Measurements from ENCODE around the gene SMIM29. TPM values are rescaled to one million over a fixed set of nuclear protein-coding genes. Genes with fewer than 3 reads are reported as not detected.

Gene SMIM29
- total RNA-seq, 1 experiment from 2014 or later = 5.4 TPM

DNA sequence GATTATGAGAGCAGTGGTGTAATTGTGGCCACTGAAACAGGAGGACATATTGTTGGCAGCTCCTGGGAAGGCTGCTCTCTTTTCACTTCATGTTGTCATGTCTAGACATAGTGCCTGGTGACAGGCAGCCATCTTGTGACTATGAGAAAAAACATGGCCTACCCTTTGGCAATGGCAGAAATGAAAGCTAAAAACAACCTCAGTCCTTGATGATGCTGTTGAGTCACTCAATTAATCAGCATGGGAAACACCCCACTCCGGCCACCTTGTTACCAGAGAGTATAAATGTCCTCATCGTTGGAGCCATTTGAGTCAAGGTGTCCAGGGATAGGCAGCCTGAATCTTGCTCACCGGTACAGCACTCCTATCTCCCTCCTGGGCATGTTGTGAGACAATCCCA is 43.3 kb downstream of the SMIM29 start:
- Mint-ChIP-seq H3K4me3 (no peak overlapping the region; a peak in 1 of 5 replicates), H3K27ac (peak overlapping the region in 1 of 3 experiments; percentile 57; a peak in 1 of 7 replicates), H3K36me3 (ENCODE audit: insufficient read depth in 1 of 3, low read depth in 3 of 3) (peaks cover 0 to 3% (median 2%) of the 10 kb centered on the region in 3 experiments; a peak in 2 of 7 replicates), H3K27me3 (ENCODE audit: low read depth) (peaks cover 2% of the 10 kb centered on the region), H3K9me3 (peaks cover 0 to 6% of the 10 kb centered on the region in 2 experiments; a peak in 1 of 5 replicates), H3K4me1 (peaks cover 32 to 37% of the 10 kb centered on the region in 2 experiments)
- H3K4me1 ChIP-seq (ENCODE audit: insufficient read depth, low read length) = peaks cover 7% of the 10 kb centered on the region
- no peaks in the 10 kb centered on the region for H4K20me1 ChIP-seq (ENCODE audit: control insufficient read depth, insufficient read depth, insufficient read length)
- no peak for TF ChIP-seq CTCF (conservative IDR thresholded peaks at IDR 0.05)
- no peaks in the 10 kb centered on the region for H3K27me3 ChIP-seq (ENCODE audit: insufficient read depth, low read length)
- no peak overlapping the region for H3K23ac ChIP-seq (ENCODE audit: insufficient read length, low read depth, low read length)
- no peak overlapping the region for H4K91ac ChIP-seq (ENCODE audit: insufficient read length, low read depth, low read length)
- H4K5ac ChIP-seq (ENCODE audit: insufficient read length, low read depth, low read length) = no peak overlapping the region
- no peak overlapping the region for H3K18ac ChIP-seq (ENCODE audit: insufficient read length, low read depth, low read length)
- no peaks in the 10 kb centered on the region for H3K79me2 ChIP-seq (ENCODE audit: insufficient read depth, low read length)
- H2AK5ac ChIP-seq (ENCODE audit: insufficient read length, low read length) = no peak overlapping the region
- H2BK12ac ChIP-seq (ENCODE audit: insufficient read length, low read depth, low read length) = no peak overlapping the region
- no peak overlapping the region for H2BK20ac ChIP-seq (ENCODE audit: low read depth, low read length, poor library complexity, severe bottlenecking)
- H3K14ac ChIP-seq (ENCODE audit: insufficient read depth, low read length) = no peak overlapping the region
- no peak overlapping the region for H2BK120ac ChIP-seq (ENCODE audit: low read depth, low read length, poor library complexity, severe bottlenecking)
- no peak overlapping the region for H2BK15ac ChIP-seq (ENCODE audit: low read depth, low read length)
- no peaks in the 10 kb centered on the region for H3K23me2 ChIP-seq (ENCODE audit: insufficient read length, low read depth, low read length, poor library complexity, severe bottlenecking)
- WGBS (ENCODE audit: extremely low coverage, insufficient read length, low lambda C conversion rate) = no CpG with 5 or more reads among the region's 3 CpGs
- H3K9ac ChIP-seq (ENCODE audit: extremely low read depth, insufficient read length, low read length) = no peak overlapping the region
- H3K56ac ChIP-seq (ENCODE audit: insufficient read length, low read depth, low read length) = no peak overlapping the region
- no peak overlapping the region for H3K4ac ChIP-seq (ENCODE audit: low read depth, low read length)
- H2BK5ac ChIP-seq (ENCODE audit: insufficient read length, low read length) = no peak overlapping the region
- no peaks in the 10 kb centered on the region for H3K79me1 ChIP-seq (ENCODE audit: insufficient read depth, low read depth, low read length, poor library complexity, severe bottlenecking)
- DNase-seq = no peak
- no peak overlapping the region for H4K8ac ChIP-seq (replicated peaks; ENCODE audit: insufficient read length, low read depth, low read length)
- H3K27ac ChIP-seq (ENCODE audit: insufficient read length, low read depth, low read length) = no peak overlapping the region
- H2AFZ ChIP-seq (ENCODE audit: low read length) = no peak overlapping the region
- H3K9me3 ChIP-seq (ENCODE audit: control insufficient read depth, low read depth, low read length) = no peaks in the 10 kb centered on the region
- no peak overlapping the region for H3T11ph ChIP-seq (ENCODE audit: low read length)
- H3K4me2 ChIP-seq (ENCODE audit: insufficient read depth, insufficient read length, low read length) = no peak overlapping the region
